Left hindlimb (tissue), 1 donor: Measurements from ENCODE around the gene ORC1.

Experiments used
- DNase-seq: peaks from one replicate; pipeline ENCODE4 v3.0.0-alpha.2; 2018

ORC1 gene

DNA sequence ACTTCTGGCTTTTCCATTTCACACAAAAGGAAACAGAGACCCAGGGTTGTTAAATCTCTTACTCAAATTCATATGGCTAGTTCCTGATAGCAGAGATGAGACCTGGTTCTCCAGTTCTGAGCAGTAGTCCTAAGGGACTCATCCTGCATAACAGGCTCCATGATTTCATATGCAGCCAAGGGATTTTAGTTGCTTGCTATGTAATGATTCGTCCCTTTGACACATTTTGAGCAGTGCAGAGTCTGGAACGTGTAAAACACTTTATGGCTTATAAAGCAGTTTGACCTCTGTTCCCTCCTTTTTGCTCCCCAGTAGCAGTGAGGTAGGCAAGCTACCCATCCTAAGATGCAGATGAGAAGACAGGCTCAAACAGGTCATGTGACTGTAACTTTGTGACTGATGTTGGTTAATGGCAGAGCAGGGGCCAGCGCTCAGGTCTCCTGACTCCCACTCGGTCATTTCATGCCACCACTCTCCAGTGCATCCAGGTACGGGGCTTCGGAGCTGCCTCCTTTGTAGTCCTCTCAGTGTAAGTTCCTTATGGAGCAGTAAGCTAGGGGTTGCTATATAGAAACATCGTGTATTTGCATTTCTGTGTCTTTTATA lies 62.5 kb downstream of the ORC1 start:
- no peak for DNase-seq

DNA sequence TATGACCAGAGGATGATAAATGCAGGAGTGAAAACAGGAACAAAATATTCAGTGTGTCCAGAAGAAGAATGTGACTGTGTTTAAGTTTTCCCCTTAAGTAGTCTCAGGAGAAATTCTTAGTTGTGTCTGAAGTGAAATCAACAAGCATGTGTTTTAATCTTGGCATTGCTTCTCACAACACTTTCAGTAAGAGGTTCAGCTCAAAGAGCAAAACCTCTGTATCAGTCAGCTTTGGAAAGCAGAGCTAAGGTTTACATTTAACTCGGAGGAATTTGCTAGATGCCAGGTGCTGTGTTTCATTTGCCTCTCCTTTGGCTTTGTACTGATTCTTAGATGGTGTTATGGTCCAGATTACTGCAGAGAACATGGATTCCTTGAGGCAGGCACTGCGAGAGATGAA lies 66.8 kb downstream of the ORC1 start:
- no peak for DNase-seq

DNA sequence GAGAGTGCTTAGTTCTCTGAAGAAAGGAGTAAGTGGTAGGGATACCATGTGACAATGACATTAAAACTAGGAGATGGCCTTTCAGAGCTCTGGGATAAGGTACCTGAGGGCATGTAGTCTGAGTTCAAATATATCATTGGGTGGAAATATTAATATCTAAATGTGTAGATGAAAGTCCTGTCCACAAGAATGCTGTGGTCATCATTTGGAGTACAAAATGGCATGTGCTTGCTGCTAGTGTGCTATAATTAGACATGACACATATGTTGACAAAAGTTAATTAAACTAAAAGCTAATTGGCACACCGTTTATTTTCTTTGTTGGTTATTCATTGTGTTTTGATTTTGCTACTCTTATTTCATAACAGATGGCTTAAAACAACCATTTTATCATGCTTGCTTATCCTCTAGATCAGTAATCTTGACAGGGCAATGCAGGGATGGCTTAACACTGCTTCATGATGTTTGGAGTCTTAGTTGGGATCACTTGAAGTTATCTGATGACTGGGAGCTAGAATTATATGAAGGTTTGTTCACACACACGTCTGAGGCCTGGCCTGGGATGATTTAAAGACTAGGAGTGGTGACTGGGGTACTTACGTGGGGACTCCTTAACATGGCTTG lies 69.2 kb downstream of the ORC1 start:
- DNase-seq, result no peak

DNA sequence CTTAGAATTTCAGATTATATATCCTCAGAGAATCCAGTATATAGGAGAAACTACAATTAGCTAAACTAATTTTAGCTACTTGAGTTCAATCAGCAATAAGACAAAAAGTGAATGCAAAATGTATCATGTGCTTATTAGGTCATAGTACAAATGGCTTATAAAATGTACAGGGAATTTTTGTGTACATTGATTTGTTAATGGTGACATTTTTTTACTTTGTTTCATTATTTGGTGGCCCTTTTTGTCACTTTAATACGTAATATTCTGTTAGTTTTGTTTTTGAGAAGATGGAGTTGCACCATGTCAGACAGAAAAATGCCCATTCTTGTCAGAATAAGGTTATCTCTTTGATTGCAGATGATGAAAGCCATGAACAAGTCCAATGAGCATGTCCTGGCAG lies 71.8 kb downstream of the ORC1 start:
- no peak for DNase-seq

DNA sequence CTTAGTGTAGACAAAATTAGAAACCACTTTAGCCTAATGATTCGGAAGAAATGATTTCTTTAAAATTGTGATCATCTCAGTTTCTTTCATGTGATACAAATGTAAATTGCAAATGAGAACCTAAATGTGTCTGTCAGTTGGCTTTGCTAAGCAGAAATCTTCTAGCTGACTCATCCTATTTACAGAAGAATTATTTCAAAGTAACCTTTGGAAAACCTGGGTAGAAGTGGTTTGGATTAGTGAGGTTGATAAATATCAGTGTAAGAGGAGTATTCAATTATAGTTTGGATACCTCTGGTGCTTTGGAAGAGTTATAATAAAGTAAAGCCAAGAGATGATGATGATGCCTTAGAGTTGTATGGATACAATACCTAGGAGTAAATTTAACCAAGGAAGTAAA lies 75.6 kb downstream of the ORC1 start:
- DNase-seq, result no peak

DNA sequence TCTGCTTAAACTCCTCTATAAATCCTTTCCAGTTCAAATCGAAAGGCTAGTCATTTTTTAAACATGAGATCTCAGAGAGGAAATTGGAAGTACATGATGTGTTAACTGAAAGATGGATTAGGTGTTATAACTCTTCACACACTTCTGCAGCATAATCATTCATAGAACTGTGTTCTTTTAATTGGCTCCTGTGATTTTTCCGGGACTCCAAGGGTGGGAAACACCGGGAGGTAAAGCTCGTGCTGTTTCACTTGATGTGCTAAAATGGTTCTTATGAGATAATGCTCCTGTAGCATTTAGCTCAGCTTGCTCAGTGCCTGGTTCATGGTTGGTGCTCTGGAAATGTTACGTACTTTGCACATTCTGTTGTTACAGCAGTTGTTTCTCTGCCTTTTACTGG lies 78.4 kb downstream of the ORC1 start:
- DNase-seq, result no peak

DNA sequence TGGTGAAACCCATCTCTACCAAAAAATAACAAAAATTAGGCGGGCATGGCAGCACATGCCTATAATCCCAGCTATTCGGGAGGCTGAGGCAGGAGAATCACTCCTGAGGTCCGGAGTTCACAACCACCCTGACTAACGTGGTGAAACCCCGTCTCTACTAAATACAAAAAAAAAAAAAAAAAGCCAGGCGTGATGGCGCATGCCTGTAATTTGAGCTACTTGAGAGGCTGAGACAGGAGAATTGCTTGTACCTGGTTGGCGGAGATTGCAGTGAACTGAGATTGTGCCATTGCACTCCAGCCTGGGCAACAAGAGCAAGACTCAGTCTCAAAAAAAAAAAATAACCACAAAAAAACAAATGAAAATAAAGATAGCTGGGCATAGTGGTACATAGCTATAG lies 80.5 kb downstream of the ORC1 start:
- DNase-seq, result no peak
